ENCODE results near the gene MEX3A.

Gene MEX3A

GRCh38 chr1:156069490-156070455, 12.5 kb downstream of the MEX3A start:
- H3K4me3 ChIP-seq (ENCODE audit: low read length): no peak overlapping the region
- no peak for DNase-seq (ENCODE audit: low read depth, low spot score)

DNA sequence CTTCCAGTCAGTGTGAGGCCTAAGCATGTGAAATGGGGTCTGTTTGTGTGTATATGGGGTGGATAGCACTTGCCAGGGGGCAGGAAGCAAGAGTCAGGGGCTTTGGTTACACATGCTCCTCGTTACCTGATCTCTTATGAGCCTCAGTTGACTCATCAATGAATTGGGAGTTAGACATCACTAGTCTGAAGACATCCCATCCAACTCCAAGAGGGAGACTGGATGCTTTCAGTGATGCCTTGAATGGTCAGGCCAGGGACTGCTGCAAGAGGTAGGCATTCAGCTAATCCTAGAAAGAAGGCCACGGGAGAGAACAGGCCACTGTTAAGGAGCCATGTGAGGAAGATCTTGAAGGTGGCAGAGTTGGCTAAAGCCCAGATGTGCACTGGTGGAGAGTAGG, 15.0 kb downstream of the MEX3A start:
- DNase-seq (ENCODE audit: low read depth, low spot score): no peak
- no peak overlapping the region for H3K4me3 ChIP-seq (ENCODE audit: low read length)

- no peak for DNase-seq (ENCODE audit: low read depth, low spot score)
- H3K4me3 ChIP-seq (ENCODE audit: low read length): no peak overlapping the region
These were observed 16.4 kb downstream of the MEX3A start for GRCh38 chr1:156065871-156066270.

- no peak overlapping the region for H3K4me3 ChIP-seq (ENCODE audit: low read length)
- DNase-seq (ENCODE audit: low read depth, low spot score): no peak
These were observed 17.1 kb downstream of the MEX3A start for GRCh38 chr1:156065212-156065611.

GRCh38 chr1:156064615-156065014, 17.6 kb downstream of the MEX3A start:
- H3K4me3 ChIP-seq (ENCODE audit: low read length): no peak overlapping the region
- DNase-seq (ENCODE audit: low read depth, low spot score): no peak

- no peak overlapping the region for H3K4me3 ChIP-seq (ENCODE audit: low read length)
- DNase-seq (ENCODE audit: low read depth, low spot score): no peak
These were observed 18.3 kb downstream of the MEX3A start for GRCh38 chr1:156063997-156064285.

- no peak for DNase-seq (ENCODE audit: low read depth, low spot score)
- H3K4me3 ChIP-seq (ENCODE audit: low read length): no peak overlapping the region
These were observed 20.1 kb downstream of the MEX3A start for GRCh38 chr1:156062189-156062588.

GRCh38 chr1:156060937-156061636, 21.2 kb downstream of the MEX3A start, which contains the start of gene RAB25:
RAB25 (plus strand) TSS chr1:156061160; CDS start chr1:156061401, 241 bp downstream.
- DNase-seq (ENCODE audit: low read depth, low spot score): no peak
- no peak within 1 kb of the TSS for H3K4me3 ChIP-seq (ENCODE audit: low read length)

GRCh38 chr1:156056326-156056849, 25.9 kb downstream of the MEX3A start:
- no peak for DNase-seq (ENCODE audit: low read depth, low spot score)
- H3K4me3 ChIP-seq (ENCODE audit: low read length): no peak overlapping the region

DNA sequence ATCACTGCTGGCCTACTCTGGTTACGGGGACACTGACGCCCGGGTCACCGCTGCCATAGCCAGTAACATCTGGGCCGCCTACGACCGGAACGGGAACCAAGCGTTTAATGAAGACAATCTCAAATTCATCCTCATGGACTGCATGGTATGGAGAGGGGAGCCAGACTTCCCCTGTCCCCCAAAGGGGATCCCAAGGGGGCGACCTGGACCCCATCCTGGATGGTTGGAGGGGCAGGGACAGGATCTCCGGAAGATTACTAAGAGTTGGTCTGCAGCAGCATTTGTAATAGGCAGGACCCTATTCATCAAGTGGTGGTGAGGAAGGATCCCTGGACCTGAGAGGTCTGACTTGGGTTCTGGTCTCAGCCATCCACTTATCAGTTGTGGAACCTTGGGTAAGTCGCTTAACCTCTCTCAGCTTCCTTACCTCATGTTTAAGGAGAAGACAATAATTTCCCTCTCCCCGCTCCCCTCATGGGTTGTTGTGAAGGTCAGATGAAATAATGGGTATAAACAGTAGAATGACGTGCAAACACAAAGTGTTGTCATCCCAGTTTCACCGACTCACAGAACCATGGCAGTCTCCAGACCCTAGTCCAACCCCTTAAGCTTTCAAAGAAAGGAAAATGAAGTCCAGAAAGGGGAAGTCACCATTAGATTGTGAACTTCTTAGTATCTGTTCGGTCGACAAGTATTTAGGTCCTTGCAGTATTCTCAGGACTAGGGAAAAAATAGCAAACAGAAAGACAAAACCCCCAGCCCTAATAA, 26.8 kb downstream of the MEX3A start:
- DNase-seq (ENCODE audit: low read depth, low spot score): no peak
- peak overlapping the region; percentile 76 for H3K4me3 ChIP-seq (ENCODE audit: low read length)

DNA sequence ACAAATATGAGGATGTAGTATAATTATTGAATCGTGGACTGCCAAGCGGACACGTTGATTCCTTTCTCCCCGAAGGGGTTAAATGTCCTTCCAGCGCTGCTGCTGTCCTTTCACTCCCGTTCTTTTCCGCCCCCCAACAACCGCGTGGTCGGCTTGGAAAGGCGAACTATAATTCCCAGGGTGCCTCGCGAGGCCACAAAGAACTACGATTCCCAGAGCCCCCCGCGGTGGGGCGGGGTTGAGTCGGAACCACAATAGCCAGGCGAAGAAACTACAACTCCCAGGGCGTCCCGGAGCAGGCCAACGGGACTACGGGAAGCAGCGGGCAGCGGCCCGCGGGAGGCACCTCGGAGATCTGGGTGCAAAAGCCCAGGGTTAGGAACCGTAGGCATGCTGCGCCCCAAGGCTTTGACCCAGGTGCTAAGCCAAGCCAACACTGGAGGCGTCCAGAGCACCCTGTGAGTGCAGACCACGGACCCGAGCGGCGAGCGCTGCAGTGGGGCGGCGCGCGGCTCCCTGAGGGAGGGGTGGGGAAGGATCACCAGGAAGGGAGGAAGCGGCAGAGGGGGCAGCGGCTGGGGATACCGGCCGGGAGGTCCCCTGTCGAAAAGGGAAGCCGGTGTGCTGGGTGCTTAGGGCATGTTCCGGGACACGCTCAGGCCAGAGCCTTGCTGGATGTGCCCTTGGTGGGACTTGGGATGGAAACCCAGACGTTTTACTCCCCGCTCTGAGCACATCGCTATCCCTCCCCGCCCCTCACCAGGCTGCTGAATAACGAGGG, 27.6 kb downstream of the MEX3A start, which contains the start of gene LAMTOR2:
TSS of gene LAMTOR2 (plus strand) at position 283 of the 781 bp plus-strand sequence. CDS start at position 391, 108 bp downstream.
- H3K4me3 ChIP-seq (ENCODE audit: low read length): peak within 1 kb of the TSS; percentile 76
- peak; percentile 95 for DNase-seq (ENCODE audit: low read depth, low spot score)

DNA sequence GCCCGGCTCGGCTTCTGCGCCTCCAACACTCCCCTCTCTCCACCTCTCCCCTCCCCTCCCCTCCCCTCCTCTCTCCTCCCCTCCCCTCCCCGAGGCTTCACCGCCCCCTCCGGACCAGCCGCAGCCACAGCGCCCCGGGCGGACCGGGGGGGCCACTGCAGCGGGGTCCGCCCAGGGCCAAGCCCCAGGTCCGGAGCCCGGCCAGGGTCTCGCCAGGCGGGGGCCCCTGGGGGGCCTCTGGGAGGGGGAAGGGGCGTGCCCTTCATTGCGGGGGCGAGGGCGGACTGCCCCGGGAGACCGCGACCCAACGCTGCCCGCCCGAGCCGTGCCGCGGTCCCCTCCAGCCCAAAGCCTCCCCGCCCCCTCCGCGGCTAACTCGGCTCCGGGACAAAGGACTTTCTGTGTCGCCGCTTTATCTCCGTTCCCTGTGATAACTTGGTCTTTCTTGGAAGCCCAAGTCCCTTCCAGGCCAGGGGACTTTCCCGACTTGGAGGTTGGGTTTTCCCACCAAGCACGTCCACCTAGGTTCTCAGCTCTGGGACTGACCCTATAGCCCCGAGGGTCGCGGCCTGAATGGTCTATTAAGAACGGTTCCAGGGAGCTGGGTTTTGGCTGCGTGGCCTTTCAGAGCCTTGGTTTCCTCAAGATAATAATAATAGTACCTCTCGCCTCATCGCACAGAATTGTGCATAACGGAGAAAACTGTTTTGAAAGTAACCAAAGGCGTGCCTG, 28.3 kb downstream of the MEX3A start, which contains the start of gene UBQLN4:
TSS of gene UBQLN4 (minus strand) at position 31 of the 732 bp plus-strand sequence. CDS start 97 bp downstream, outside the sequence.
- peak; percentile 66 for DNase-seq (ENCODE audit: low read depth, low spot score)
- peak within 1 kb of the TSS; percentile 76 for H3K4me3 ChIP-seq (ENCODE audit: low read length)

DNA sequence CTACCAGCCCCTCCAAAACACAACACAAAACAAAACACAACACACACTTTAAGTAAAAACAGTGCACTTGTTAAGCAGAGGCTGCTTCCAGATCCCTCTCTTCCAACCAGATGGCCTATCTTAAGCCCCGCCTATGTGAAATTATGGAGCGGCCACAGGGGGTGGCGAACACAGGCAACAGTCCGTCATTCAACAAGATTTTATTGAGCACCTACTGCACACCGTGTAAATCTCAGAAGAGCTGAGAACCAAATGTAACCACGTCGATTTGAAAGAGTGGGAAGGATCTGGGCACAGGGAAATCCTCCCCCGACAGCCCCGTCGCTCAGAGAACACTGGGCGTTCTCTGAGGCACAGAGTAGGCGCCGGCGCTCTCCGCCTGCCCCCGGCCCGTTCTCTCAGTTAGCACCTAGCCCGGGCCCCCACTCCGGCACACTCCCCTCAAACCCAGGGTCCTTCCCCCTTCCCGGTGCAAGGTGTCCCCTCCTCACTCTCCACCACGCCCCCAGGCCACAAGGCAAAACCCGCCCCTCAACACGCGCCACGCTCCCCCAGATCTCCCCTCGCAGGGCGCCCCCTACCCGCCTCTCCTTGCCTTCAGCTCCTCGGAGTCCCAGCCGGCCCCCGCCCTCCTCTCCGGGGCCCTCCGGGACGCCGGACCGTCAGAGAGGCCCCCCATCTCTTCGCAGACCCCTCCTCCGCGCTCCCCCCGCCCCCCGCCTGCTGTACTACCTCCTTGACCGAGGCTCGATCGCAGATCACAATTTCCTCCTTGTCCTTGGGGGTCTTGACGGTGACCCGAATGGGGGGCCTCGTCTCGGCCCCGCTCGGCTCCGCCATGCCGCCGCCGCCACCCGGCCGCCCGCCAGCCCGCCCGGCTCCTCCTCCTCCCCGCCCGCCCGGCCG, 29.1 kb downstream of the MEX3A start:
- peak overlapping the region; percentile 74 for H3K4me3 ChIP-seq (ENCODE audit: low read length)
- DNase-seq (ENCODE audit: low read depth, low spot score): peak; percentile 57

GRCh38 chr1:156051011-156051725, 31.1 kb downstream of the MEX3A start:
- H3K4me3 ChIP-seq (ENCODE audit: low read length): no peak overlapping the region
- no peak for DNase-seq (ENCODE audit: low read depth, low spot score)

GRCh38 chr1:156050376-156050775, 31.9 kb downstream of the MEX3A start:
- no peak for DNase-seq (ENCODE audit: low read depth, low spot score)
- H3K4me3 ChIP-seq (ENCODE audit: low read length): no peak overlapping the region

- H3K4me3 ChIP-seq (ENCODE audit: low read length): no peak overlapping the region
- no peak for DNase-seq (ENCODE audit: low read depth, low spot score)
These were observed 33.5 kb downstream of the MEX3A start for GRCh38 chr1:156048663-156049258.

Measured in Jurkat, Clone E6-1 (cell line).